ENCODE measurements around the gene TMEM147.
"Not testable (repeated sequence)": the region's sequence is repeated elsewhere in the genome, so short reads cannot be mapped to it uniquely, and the experiment has no call there.

The TMEM147 gene

GRCh38 chr19:35565016-35565856 is 19.8 kb downstream of the TMEM147 start:
- no peak for DNase-seq

- no peak for DNase-seq
These were observed 21.3 kb downstream of the TMEM147 start for GRCh38 chr19:35566738-35567137.

GRCh38 chr19:35569281-35569781 is 23.9 kb downstream of the TMEM147 start:
- no peak for DNase-seq

- DNase-seq = no peak
These were observed 26.1 kb downstream of the TMEM147 start for GRCh38 chr19:35571406-35571965.

GRCh38 chr19:35577918-35578317 is 32.5 kb downstream of the TMEM147 start:
- DNase-seq = no peak

GRCh38 chr19:35578707-35579106 is 33.3 kb downstream of the TMEM147 start:
- DNase-seq = no peak

GRCh38 chr19:35582760-35583159 is 37.3 kb downstream of the TMEM147 start:
- DNase-seq = no peak

- DNase-seq = no peak
These were observed 40.4 kb downstream of the TMEM147 start, which contains the start of gene PMIS2 for GRCh38 chr19:35585848-35586247. Gene PMIS2, plus strand, starts transcription at chr19:35586173. Its CDS starts 87 bp downstream, at chr19:35586260.

GRCh38 chr19:35587321-35587720 is 41.9 kb downstream of the TMEM147 start:
- DNase-seq = no peak

GRCh38 chr19:35590875-35591274 is 45.4 kb downstream of the TMEM147 start:
- no peak for DNase-seq

GRCh38 chr19:35592226-35592625 is 46.8 kb downstream of the TMEM147 start:
- no peak for DNase-seq

GRCh38 chr19:35595026-35595425 is 49.6 kb downstream of the TMEM147 start:
- DNase-seq = not testable (repeated sequence)

- DNase-seq = no peak
These were observed 50.5 kb downstream of the TMEM147 start for GRCh38 chr19:35595928-35596327.

- DNase-seq = no peak
These were observed 51.1 kb downstream of the TMEM147 start for GRCh38 chr19:35596366-35596999.
